ENCODE data around the gene LSS. TPM values are rescaled to one million over a fixed set of nuclear protein-coding genes. Genes with fewer than 3 reads are reported as not detected.

Gene LSS
- 49.1 TPM for polyA plus RNA-seq (2013, experiment 1 of 2; ENCODE audit: insufficient read length)
- polyA plus RNA-seq (2013, experiment 2 of 2; ENCODE audit: insufficient read length) = 53.2 TPM

DNA sequence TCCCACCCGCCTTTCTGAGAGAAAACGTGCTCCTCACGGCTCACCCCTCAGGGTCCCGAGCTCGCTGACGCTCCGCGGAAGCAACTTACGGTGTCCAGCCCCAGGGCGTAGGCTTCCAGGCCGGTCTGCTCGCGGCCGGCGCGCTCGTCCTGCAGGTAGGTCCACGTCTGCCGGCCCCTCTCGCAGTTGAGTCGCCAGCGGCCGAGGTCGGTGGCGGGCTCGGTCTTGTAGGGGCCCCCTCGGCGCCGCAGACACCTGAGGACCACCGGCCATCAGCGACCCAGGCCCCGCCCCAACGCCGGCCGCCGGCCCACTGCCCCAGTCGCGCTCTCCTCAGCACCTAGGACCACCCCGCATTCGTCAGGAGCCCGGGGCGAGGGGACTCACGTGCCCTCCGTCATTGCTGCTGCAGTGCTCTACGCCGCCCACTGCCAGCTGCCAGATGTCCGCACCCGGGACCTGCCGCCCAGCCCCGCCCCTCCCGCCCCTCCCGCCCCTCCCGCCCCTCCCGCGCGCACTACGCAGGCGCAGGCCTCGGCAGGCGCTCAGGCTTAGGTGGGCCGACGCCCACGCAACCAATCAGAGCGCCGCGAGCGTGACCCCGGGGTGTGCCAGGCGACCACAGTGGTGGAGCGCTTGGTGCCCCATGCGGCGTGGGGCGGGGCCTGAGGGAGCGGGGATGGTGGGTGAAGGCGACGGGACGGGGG lies at the start of gene LSS:
TSS of gene LSS (minus strand) at position 430 of the 707 bp plus-strand sequence. CDS start at position 401, 29 bp downstream.
- DNase-seq = peak; percentile 97

DNA sequence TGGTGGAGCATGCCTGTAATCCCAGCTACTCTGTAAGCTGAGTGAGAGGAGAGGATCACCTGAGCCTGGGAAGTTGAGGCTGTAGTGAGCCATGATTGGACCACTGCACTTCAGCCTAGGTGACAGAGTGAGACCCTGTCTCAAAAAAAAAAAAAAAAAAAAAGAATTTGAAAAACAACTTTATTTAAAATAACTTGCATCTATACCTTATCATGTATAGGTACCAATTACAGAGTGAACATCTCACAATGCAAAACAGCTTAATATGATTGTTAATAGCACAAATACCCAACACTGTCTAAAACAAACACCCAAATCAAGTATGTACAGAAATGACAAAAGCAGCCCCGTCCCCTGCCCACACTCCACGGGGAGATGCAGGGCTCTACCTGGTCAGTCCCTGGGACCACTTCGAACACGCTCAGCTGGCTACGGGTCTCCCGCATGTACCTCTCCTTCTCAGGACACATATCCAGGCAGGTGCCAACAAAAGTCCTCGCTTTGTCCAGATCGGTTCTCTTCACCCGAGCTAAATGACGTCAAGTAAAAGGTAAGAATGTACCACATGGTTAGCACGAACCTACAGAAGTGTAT lies 46.3 kb upstream of the LSS start:
- DNase-seq = no peak

DNA sequence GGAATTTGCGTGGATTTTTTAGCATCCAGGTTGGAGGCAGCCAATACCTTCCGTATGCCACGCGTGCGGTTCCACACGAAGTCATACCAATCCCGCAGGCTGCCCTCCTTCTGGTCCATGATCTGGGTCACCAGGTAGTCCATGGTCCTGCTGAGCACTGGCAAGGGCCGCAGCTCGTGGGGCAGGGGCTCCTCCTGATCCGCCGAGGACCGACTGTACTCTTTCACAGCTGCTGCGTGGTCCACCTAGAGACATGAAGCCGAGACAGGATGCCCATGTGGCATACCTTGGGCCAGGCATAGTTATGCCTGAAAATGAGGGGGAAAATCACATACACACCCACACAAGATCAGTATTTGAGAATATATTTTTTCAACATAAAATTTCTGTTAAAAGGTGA lies 44.8 kb upstream of the LSS start:
- no peak for DNase-seq

DNA sequence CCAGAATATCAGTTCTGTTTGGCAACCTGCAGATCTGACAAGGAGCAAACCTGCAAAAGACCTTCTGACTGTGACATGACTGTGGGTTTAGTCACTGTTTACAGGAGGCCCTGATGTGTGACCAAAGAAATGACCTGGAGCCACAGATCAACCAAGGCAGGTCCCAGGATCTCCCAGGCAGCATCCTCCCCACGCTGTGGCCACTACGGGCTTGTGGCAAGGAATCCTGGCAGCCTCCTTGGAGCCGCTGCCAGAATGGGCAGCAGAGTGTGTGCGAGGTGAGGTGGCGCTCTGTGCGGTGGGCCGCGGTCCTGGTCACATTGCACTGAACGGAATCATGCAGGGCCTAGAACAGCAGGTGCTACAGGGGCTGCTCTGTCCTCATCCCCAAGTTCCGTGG lies 40.9 kb upstream of the LSS start:
- DNase-seq = no peak

DNA sequence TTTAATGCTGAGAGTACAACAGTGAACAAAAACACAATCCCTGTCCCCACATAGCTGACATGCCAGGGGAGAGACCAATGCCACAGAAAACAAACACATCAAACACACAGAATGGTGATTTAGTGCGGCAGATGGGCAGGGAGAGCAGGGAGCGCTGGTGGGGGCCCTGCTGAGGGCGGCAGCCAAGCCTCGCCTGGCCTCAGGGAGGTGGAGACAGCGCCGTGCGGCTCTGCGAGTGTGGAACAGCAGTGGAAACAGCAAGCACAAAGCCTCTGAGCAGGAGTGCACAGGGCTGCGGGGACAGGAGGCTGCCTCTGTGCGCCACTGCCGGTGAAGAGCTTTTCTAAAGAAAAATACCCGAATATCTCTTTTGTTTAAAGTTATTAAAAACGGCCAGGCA lies 39.8 kb upstream of the LSS start:
- DNase-seq = no peak

DNA sequence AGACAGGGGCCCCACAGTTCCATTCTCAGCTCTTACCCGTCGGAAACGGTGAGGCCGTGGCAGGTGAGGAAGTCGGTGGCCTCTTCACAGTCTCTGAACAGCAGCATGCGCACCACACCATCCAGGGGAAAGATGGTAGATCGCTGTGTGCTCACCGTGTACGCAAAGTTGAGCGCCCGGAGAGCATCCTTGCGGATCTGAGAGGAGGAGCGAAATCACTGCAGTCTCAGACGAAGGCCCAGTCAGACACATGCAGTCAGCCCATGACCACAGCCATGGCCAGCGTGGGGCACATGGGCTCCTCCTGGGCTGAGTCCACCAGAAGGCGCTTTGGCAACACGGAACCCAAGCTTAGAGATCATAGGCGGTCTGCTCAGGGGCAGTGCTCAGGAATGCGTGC lies 38.4 kb upstream of the LSS start:
- DNase-seq = no peak

DNA sequence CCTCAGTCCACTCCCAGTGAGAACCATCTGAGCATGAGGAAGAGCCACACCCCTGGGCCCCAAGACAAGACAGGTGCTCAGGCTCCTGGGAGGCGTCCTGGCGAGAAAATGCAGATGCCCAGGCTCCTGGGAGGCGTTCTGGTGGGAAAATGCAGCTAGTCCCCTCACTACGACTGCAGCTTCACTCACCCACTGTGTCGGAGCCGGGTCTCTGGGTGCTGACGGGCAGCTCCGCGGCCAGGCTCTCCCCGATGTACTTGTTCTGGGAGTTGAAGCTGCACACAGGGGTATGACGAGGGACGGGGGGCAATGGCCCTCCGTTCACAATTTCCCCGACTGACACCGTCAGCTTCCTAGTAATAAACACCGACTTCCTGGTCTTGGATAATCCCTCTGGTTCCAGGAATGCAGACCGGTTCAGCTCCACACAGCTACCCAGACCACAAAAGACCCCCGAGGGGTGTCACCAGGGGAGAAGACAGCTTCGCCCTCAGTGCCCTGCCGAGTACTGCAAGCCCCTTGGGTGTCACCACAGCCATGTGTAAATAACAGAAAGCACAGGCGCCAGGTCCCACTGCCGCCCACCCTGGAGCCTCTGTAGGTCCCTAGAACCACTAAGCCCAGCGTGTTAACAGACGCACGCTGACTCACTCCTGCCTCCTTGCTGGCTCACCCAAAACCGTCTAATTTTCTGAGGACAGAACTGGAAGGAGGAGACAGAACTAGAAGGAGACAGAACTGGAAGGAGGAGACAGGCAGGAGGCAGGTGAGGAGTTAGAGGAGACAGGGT lies 37.4 kb upstream of the LSS start:
- DNase-seq = no peak

DNA sequence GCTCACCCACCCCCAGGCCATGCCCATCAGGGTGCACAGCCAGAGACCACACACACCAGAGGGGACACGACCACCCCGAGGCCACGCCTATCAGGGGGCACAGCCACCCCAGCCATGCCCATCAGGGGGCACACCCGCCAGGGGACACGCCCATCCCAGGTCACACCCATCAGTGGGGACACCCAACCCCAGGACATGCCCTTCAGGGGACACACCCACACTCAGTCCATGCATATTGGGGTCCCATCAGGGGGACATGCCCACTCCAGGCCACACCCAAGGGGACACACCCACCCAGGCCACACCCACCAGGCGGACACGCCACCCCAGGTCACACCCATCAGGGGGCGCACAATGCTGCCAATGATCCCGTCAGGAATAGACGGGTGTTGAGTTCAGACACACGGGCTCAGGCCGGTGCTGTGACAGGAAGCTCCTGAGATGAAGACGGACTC lies 36.1 kb upstream of the LSS start:
- DNase-seq = no peak

DNA sequence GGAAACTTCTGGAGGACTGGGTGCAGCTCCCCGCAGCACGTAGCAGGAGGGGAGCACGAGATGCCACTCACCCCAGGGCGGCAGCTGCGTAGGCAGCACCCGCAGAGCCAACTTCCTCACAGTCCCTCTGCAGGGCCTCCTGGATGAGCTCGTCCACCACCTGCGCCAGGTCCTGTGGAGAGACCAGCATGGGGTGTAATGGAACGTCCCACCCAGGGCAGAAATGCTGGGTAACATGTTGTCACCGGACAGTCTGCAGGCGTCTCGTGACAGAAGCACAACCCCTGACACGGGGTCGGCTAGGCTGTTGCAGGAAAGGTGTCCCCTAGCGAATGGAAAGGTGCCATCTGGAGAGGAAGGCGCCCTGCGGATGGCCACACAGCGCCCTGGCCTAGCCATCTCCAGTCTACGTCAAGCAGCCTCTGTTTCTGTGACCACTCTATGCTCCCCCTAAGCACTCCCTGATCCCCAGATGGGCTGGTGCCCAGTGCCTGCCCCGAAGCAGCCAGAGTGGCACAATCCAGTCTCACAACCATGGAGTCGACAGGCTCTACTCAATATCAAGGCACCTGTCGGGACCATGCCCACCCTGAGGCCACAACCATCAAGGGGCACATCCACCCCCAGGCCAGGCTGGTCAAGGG lies 35.6 kb upstream of the LSS start:
- DNase-seq = no peak

DNA sequence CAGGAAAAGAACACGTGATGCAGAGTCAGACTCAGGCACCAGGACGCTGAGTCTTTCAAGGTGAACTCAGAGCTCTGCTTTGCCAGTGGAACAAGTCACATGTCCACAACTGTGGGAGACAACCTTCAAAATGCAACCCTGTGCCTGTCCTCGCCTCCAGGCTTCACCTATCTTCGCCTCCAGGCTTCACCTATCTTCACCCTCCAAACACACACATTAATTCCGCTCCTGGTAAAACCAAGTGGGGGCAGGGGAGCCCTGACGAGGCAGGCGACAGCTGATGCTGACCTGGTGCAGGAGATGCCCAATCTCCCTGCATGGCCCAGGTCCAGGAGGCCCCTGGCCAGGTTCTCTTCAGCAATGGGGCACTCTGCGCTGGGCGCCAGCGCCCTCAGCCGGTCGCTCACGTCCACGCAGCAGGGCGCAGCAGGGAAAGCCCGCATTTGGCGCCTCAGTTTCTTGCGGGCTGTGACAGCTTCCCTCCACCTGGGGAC lies 28.0 kb upstream of the LSS start:
- no peak for DNase-seq

DNA sequence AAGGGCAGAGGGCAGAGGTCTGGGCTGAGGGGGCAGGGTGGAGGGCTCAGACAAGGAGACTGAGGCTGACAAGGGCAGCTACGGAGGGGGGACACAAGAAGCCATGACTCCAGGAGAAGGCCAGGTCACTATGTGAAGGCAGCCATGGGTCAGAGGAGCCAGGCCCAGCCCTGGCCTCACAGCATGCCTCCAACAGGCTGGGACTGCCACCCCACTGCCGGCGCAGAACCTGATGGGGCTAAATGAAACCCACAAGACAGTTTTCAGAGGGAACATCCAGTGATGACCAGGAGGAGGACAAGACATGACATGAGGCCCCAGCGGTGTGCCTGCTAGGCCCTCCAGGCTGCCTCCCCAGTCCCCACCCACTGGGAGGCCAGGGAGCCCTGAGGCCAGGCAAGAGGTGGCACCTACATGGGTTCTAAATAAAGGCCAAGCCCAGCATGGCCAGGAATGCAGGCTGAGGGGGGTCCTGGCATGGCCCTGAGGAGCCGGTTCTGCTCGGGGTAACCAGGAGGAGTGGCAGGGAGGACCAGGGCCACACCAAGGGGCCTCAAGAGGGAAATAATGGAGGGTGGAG lies 27.3 kb upstream of the LSS start:
- no peak for DNase-seq

DNA sequence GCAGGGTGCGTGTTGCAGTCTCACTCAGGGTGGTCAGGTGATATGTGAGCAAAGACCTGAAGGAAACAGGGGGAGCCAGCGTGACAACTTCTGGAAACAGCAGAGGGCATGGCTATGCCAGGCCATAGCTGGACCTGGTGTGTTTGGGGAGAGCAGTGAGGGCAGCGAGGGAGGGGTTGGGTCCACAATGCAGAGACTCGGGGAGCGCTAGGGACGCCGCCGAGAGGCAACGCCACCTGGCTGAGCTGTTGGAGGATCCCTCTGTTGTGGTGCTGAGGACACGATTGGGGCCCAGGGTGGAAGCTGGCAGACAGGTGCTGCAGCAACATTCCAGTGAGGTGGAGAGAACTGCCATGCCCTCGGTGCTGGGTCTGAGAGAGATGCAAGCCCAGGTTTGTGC lies 26.6 kb upstream of the LSS start:
- DNase-seq = no peak

DNA sequence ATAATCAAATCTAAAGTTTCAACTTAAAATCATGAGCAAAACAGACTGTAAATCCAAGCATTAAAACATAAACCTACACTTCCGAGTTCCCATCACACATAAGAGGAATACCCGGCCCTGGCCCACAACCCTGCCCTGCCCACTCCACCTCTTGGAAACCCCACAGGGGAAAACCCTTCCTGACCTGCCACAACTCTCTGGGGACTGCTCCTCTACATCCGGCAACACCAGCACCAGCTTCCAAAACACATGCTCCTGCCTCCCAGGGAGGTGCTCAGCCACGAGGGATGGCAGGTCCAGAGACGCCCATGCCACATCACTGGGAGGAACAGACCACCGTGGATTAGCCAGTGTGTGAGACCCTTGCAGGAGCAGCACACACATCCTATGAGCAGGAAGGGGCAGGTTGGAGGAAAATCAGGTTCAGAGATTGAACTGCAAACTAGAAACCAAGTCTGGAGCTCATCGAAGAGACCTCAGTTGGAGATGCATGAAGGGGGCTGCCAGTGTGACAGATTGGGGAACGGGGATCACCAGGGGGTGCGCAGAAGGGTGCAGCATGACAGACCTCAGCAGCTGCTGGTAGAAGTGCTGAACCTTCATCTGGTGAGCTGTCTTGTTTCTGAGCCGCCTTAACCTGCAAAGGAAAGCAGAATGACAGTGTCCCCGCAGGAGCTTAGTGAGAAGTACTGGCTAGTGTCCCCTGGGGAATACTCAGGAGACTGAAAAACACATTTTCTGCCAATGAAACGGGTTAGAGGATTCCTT lies 25.8 kb upstream of the LSS start:
- DNase-seq = peak; percentile 5

DNA sequence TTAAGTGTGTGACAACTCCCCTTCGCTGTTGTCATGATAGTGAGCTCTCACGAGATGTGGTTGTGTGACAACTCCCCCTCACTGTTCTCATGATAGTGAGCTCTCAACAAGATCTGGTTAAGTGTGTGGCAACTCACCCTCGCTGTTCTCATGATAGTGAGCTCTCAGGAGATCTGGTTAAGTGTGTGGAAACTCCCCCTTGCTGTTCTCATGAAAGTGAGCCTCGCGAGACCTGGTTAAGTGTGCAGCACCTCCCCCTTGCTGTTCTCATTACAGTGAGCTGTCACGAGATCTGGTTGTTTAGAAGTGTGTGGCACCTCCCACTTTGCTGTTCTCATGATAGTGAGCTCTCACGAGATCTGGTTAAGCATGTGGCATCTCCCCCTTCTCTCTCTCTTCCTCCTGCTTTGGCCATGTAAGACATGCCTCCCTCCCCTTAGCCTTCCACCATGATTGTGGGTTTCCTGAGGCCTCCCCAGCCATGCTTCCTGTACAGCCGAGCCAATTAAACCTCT lies 25.1 kb upstream of the LSS start:
- peak; percentile 17 for DNase-seq

DNA sequence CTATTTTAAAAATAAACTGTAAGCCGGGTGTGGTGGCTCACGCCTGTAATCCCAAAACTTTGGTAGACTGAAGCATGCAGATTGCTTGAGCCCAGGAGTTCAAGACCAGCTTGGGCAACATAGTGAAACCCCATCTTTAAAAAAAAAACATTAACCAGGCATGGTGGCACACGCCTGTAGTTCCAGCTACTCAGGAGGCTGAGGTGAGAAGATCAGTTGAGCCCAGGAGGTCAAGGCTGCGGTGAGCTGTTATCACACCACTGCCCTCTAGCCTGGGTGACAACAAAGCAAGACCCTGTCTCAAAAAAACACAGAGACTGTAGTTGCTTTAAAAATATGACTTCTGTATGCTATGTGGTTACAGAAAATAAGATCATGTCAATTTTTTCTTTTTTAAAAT lies 24.3 kb upstream of the LSS start:
- no peak for DNase-seq

DNA sequence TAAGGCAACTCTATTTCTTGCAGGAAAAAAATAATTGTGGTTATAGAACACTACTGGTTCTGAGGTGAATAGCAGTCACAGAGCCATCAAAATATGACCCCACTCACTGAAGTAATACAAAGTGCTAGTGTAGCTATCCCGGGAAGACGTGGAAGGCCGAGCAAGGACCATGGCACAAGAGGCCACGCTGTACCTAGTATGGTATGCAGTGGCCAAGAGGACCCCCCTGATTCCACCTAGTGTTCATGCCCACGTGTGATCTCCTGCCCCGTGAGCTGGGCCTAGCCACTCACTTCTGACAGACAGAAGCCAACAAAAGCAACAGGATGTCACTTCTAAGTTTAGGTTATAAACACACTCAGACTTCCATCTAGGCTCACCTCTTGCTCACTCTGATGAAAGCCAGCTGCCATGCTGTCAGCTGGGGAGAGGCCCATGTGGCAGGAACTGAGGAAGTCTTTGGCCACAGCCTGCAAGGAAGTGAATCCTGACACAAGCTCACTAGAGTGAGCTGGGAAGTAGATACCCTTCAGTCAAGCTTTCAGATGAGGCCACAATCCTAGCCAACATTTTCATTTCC lies 21.7 kb upstream of the LSS start:
- DNase-seq = no peak

DNA sequence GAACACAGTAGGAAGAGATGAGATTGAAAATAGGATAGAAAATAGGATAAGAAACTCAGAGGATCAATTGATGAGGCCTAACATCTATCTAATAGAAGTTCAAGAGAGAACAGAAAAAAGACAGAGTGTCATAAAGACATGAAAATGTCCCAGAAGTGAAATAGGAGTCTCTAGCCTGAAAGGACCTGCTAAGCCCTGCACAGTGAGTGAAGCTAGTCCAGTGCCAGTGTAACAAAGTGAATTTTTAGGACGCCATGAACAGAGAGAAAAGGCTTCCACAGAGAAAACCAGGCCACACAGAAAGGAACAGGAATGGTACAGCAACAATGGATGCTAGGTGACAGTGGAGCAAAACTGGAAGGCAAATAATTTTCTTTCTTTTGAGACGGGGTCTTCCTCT lies 20.3 kb upstream of the LSS start:
- no peak for DNase-seq

DNA sequence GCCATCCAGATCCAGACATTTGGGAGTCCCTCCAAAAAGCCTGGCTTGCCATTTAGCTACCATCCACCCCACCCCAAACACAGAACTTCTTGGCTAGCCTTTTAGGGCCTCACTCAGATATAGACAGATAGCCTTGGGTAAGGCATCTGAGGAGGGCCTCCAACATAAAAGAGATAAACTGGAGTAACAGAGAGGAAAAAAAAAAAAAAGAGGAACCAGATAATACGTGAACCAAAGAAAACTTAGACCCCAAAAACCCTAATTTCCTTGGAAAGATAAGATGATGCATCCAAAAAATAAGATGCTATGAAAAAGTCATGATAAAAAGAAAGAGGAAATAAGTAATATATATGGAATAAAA lies 19.8 kb upstream of the LSS start:
- DNase-seq = no peak

DNA sequence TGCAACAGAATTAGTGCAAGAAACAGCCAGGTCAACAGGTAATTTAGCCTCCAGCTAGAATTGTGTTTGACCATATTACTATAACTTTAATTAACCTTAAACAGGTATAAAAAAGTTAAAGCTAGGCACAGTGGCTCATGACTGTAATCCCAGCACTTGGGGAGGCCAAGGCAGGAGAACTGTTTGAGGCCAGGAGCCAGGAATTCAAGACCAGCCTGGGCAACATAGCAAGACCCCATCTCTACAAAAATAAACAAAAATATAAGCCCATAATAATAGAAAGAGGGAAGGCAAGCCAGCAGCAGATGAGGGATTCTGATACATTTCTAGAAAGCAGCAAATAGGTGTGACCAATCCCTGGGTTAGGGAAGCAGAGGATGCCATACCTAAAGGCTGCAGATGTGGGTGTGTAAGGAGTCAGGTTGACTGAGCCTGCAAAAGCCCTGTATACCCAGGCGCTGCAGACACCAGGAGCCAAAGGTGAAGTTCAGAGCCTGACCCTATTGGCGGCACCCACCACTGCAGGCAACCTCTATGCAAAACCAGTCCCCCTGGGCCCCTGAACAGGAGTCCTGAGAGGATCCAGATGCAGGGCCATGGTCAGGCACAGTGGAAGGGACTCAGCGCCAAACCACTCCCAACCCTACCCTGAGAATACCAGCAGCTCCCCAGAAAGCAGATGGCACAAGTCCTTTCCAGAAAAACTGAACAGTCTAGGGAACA lies 19.3 kb upstream of the LSS start:
- no peak for DNase-seq

DNA sequence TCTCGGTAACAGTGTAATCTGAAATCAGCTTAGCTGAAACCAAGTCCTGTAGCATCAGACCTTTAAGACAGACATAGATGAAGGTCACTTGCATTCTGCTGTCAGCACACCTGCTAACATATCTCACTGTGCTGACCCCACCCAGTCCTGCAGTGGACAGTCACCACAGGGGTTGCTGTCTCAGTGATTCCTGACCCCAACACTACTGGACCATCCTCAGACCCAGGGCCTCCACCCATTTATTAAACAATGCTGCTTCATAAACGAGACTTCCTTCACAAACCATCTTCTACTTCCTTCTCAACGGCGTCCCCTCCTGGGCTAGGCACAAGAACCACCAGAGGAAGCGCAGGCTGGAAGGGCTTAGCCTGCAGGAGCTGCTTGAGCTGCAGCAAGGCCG lies 17.8 kb upstream of the LSS start:
- DNase-seq = no peak
